ENCODE measurements around the gene G0S2.

- TF ChIP-seq CTCF (conservative IDR thresholded peaks at IDR 0.05; ENCODE audit: low read depth, low read length): no peak
- TF ChIP-seq EZH2 (IDR thresholded peaks at IDR 0.05; ENCODE audit: borderline replicate concordance, low read depth, low read length, poor library complexity, severe bottlenecking): no peak
Observed at GRCh38 chr1:209704584-209704983, 29.4 kb downstream of the G0S2 start, which contains the start of gene HSD11B1.

Measured in A673 (cell line).